ENCODE results near the gene CCDC190. TPM values are rescaled to one million over a fixed set of nuclear protein-coding genes. Genes with fewer than 3 reads are reported as not detected.
"Not testable (repeated sequence)": the region's sequence is repeated elsewhere in the genome, so short reads cannot be mapped to it uniquely, and the experiment has no call there.

CCDC190 gene
- 1.4 and 2.7 TPM in 2 replicates for total RNA-seq (2014; rRNA removed; shearing (Covaris generic))

- peak; percentile 50 for DNase-seq (ENCODE audit: low read depth)
These were observed at the start of gene CCDC190 for GRCh38 chr1:162861101-162861500. Gene CCDC190, minus strand, starts transcription at chr1:162861175. Its CDS starts 1,529 bp downstream, at chr1:162859646.

GRCh38 chr1:162910161-162910560 is 49.2 kb upstream of the CCDC190 start:
- no peak for DNase-seq (ENCODE audit: low read depth)

- peak; percentile 73 for DNase-seq (ENCODE audit: low read depth)
These were observed 47.8 kb upstream of the CCDC190 start for GRCh38 chr1:162908780-162909179.

GRCh38 chr1:162908236-162908635 is 47.3 kb upstream of the CCDC190 start:
- no peak for DNase-seq (ENCODE audit: low read depth)

GRCh38 chr1:162906485-162906884 is 45.5 kb upstream of the CCDC190 start:
- DNase-seq (ENCODE audit: low read depth), result peak; percentile 71

GRCh38 chr1:162905174-162906158 is 44.5 kb upstream of the CCDC190 start:
- DNase-seq (ENCODE audit: low read depth), result peak; percentile 77

- peak; percentile 78 for DNase-seq (ENCODE audit: low read depth)
These were observed 43.6 kb upstream of the CCDC190 start for GRCh38 chr1:162904579-162904978.

GRCh38 chr1:162904023-162904422 is 43.0 kb upstream of the CCDC190 start:
- DNase-seq (ENCODE audit: low read depth), result no peak

- DNase-seq (ENCODE audit: low read depth), result no peak
These were observed 42.3 kb upstream of the CCDC190 start for GRCh38 chr1:162903246-162903645.

GRCh38 chr1:162902416-162902815 is 41.4 kb upstream of the CCDC190 start:
- peak; percentile 40 for DNase-seq (ENCODE audit: low read depth)

GRCh38 chr1:162901243-162901642 is 40.3 kb upstream of the CCDC190 start:
- no peak for DNase-seq (ENCODE audit: low read depth)

- DNase-seq (ENCODE audit: low read depth), result peak; percentile 89
These were observed 38.6 kb upstream of the CCDC190 start for GRCh38 chr1:162899422-162900146.

- no peak for DNase-seq (ENCODE audit: low read depth)
These were observed 32.6 kb upstream of the CCDC190 start for GRCh38 chr1:162893612-162893908.

GRCh38 chr1:162892906-162893611 is 32.1 kb upstream of the CCDC190 start:
- no peak for DNase-seq (ENCODE audit: low read depth)

- DNase-seq (ENCODE audit: low read depth), result no peak
These were observed 29.0 kb upstream of the CCDC190 start for GRCh38 chr1:162889989-162890388.

- DNase-seq (ENCODE audit: low read depth), result no peak
These were observed 25.7 kb upstream of the CCDC190 start for GRCh38 chr1:162886705-162887104.

GRCh38 chr1:162885265-162885664 is 24.3 kb upstream of the CCDC190 start:
- DNase-seq (ENCODE audit: low read depth), result no peak

- DNase-seq (ENCODE audit: low read depth), result no peak
These were observed 23.9 kb upstream of the CCDC190 start for GRCh38 chr1:162884831-162885230.

GRCh38 chr1:162882248-162882674 is 21.3 kb upstream of the CCDC190 start:
- DNase-seq (ENCODE audit: low read depth), result no peak

GRCh38 chr1:162881590-162881989 is 20.6 kb upstream of the CCDC190 start:
- no peak for DNase-seq (ENCODE audit: low read depth)

- DNase-seq (ENCODE audit: low read depth), result not testable (repeated sequence)
These were observed 19.6 kb upstream of the CCDC190 start for GRCh38 chr1:162880617-162881016.

GRCh38 chr1:162878000-162878596 is 17.1 kb upstream of the CCDC190 start:
- peak; percentile 76 for DNase-seq (ENCODE audit: low read depth)

Data from Daoy (cell line).